Smooth muscle cell of the brain vasculature (primary cell): ENCODE results near the gene TYW5.

Experiments
- DNase-seq: peaks from one replicate; pipeline ENCODE4 v3.0.0-alpha.2; 2012; ENCODE audit warnings: low read depth, low spot score

TYW5 gene

DNA sequence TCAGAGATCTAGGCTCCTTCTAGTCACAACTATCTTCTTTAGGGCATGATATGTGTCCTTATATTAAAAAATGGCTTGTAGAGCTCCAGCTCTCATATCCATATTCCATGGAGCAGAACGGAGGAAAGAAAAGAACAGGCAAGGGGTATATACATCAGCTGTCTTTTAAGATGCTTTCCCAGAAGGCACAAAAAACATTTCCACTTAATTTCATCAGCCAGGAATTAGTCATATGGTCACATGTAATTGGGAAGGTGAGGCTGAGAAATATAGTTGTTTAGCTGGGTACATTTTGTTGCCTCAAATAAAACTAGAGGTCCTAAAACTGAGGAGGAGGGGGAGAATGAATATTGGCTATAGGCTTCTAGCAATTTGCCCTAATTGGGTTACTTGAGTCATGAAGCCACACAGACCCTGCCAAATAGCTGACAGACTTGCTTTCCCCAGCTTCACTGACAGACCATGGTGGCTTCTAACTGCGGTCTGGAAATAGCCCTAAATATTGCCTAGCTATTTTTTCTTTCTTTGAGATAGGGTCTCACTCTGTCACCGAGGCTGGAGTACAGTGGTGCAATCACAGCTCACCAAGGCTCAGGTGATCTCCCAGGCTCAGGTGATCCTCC lies 20.1 kb upstream of the TYW5 start:
- no peak for DNase-seq

DNA sequence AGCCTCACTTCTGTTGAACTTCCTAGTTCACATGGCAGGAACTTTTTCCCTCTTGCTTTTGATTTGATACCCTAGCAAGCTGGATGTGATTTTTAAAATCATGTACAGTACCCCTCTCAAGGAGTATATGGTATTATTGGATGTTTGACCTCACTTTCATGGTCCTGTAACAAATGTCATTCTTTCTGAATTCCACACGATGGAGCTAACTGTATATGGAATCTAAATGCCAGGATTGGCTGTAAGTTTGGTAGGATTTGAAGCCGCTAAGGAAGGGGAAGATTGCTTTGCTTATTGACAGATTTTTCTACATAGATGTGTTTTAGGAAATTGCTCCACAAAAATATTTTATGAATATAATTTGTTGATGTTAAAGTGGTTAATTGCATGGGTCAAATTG lies 18.4 kb upstream of the TYW5 start:
- no peak for DNase-seq

DNA sequence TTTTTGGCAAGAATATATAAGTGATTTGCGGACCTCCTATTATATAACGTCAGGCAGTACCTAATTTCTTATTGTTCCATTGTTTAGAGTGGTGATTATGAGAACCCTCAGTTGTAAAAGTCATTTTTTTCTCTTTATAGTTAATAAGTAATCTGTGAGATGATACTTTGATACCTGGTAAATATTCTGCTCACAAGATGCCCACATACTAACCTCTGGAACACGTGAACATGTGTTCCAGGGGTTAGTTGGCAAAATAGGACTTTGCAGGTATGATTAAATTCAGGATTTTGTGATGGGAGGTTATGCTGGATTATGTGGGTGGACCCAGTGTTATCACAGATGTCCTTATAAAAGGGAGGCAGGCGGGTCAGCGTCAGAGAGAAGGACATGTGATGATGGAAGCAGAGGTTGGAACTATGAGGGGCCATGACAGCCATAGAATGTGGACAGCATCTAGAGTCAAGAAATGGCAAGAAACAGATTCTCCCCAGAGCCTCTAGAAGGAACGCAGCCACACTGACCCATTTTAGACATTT lies 16.9 kb upstream of the TYW5 start:
- no peak for DNase-seq

- no peak for DNase-seq
Measured at GRCh38 chr2:199968126-199968525, 12.8 kb upstream of the TYW5 start.

DNA sequence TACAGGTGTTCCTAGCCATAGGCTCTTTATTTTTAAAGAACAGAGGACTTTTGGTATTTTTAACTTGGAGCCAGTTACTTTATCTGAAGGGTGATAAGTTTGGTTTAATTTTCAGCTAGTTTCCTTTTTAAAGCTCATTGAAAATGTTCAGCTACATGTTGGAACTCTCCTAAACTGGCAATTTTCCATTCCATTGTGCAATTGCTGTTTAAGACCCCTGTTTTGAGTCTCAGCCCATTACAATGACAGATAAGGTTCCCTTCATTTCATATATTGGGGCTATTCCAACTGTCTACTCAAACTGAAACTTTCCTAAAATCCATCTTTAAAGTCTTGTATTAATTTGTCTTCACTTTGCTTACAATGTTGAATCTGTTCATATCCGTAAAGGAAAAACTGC lies 11.7 kb upstream of the TYW5 start:
- DNase-seq = no peak

DNA sequence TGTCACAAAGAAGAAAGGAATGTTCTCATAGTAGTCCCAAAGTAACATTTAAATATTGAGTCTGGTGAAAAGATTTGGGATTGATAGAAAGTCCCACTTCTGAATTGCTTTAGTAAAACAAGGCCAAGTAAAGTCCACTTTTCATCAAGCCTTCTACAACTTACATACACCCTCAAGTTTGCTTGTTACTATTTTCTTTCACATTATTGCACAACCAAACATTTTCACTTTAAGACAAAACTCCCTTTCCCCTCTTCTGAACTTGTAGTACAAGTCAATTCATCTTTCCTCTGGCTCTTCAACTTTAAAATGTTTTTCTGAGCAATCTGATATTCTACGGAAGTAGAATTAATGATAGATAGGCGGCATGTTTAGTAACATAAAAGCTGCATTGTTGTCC lies 11.1 kb upstream of the TYW5 start:
- DNase-seq = no peak

DNA sequence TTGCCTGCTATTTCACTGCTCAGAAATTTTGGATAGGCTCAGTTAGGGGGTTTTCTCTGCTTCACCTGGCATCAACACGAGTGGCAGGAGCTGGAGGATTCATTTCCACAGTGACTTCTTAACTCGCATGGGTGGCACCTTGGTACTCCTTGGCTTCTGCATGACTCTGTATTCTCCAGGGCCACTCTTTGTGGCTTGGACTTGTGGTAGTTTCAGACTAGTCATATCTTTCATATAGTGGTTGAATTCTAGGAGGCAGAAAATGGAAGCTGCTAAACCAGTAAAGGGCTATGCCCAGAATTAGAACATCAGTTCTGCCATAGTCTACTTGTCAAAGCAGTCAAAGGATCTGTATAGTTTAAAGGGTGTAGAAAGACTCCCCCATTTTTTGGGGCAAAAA lies 6.9 kb upstream of the TYW5 start:
- DNase-seq = no peak

DNA sequence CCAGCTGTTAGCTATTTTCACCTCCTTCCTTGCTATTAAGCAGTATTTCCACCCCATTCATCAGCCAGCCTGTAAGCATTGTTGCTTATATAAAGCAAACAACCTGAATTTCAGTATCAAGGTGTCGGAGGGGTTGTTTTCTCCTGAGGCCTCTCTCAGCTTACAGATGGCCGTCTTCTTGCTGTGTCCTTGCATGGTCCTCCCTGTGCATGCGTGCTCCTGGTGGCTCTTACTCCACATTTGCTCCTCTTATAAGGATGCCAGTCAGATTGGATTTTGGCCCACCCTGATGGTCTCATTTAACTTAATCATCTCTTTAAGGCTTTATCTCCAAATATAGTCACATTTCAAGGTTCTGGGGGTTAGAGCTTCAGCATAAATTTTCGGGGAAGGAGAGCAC lies 2.7 kb upstream of the TYW5 start:
- no peak for DNase-seq

DNA sequence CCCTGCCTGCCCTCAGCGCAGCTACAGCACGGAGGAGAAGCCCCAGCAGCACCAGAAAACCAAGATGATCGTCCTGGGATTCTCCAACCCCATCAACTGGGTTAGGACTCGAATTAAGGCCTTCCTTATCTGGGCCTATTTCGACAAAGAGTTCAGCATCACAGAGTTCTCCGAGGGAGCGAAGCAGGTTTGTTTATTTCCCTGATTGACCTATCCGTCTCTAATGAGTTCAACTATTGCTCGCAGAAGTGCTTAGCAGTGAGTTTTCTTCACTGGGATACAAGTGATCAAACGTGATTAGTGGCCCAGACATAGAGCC lies 730 bp upstream of the TYW5 start:
- DNase-seq = no peak

- no peak for DNase-seq
Measured at GRCh38 chr2:199955007-199955338, 318 bp downstream of the TYW5 start.

- no peak for DNase-seq
Measured at GRCh38 chr2:199951023-199951422, 4.3 kb downstream of the TYW5 start.

GRCh38 chr2:199950396-199950795 lies 4.9 kb downstream of the TYW5 start:
- no peak for DNase-seq

DNA sequence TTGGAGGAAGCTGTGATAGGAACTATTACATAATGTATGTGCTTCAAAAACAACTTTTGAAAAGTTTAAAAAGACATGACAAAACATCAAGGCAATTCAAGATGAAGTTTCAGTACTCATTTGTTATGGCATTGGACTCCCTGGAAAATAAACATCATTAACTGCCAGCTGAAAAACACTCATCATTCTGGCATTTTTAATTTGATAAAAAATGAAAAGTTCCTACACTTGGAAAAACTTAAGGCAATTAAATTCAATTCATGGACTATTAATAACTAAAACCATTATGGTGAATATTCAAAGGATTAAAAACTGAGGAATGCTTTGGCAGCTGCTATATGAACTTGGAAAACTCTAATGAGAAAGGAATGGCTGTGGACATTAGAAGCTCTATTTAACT lies 8.5 kb downstream of the TYW5 start:
- no peak for DNase-seq

DNA sequence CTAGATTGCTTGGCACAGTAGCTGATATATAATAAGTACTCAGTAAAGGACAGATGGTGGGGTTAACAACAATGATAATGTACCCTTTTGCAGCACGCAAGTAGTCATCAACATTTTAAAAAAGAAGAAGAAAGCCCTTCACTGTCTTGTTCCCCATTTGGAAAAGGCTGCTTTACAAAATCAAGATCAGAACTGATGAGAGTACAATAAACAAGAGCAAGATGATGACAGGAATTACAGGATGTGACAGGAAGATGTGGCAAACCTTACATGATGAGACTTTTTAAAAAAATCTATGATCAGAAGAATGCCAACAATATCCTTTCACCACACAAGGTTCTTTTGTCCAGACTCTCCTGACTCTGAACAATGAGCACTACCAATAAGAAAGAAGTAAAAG lies 9.1 kb downstream of the TYW5 start:
- DNase-seq = no peak

DNA sequence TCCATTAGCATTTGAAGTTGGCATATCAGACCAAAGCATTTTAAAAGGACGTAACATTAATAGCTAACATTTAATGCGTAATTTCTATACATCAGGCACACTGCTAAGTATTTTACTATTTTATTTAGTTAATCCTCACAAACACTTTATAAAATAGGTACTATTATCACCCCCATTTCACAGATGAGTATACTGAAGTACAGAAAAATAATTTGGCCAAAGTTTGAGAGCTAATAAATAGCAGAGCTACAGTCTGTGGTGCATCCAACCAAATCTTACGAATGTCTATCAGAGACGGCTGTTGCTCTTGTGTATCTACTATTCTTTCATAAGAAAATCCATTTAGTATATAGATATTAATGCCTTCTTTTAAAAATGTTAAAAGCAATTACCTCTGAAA lies 11.9 kb downstream of the TYW5 start:
- no peak for DNase-seq

- no peak for DNase-seq
Measured at GRCh38 chr2:199940373-199940772, 14.9 kb downstream of the TYW5 start.

DNA sequence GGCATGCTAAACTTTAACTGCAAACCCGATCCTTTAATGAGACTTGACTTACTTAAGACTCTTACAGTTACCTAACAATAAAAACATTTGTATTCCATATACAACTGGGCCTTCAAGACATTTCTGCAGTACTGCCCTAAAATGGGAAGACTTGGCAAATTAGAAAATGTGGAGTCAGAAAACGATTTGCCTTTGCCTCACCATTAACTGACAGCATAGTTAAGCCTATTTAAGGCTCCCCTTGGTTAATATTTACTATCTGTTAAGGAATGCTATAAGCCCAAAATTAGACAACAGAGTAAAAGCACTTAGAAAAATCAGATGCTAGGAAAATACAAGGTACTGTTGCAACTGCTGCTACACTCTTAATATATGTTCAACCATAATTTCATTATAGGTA lies 18.7 kb downstream of the TYW5 start:
- DNase-seq = no peak

GRCh38 chr2:199933466-199933865 lies 21.8 kb downstream of the TYW5 start:
- no peak for DNase-seq

- DNase-seq = no peak
Measured at GRCh38 chr2:199932312-199932855, 22.9 kb downstream of the TYW5 start.

DNA sequence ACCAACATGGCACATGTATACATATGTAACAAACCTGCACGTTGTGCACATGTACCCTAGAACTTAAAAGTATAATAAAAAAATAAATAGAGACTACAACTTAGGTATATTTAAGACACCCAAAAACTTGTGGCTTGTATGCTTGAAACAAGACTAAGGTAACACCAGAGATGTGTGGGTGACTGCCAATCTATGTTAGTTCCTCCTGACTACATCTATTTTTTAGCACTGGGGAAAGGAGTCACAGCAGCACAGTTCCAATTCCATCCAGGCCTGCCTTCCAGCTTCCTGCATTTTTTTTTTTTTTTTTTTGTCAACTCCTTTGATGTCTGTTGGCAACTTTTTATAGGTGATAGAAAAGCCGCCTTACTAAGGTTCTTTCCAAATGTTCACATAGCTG lies 26.0 kb downstream of the TYW5 start:
- no peak for DNase-seq

DNA sequence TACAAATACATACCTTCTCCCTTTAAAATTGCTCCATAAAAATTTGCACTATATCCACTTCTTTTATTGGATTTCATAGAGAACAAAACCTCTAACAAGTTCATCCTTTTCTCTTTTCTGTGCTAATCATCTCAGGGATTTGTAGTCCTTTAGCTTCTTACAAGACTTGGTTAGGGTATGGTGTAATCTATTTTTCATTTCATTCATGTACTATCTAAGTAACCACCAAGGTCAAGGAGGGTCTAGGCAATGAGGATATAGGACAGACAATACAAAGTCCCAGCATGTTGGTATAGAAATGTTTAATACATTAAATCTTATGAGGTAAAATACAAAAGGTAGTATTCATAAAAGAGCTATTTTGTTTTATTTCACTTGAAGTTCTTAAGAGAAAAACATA lies 26.7 kb downstream of the TYW5 start:
- DNase-seq = no peak

DNA sequence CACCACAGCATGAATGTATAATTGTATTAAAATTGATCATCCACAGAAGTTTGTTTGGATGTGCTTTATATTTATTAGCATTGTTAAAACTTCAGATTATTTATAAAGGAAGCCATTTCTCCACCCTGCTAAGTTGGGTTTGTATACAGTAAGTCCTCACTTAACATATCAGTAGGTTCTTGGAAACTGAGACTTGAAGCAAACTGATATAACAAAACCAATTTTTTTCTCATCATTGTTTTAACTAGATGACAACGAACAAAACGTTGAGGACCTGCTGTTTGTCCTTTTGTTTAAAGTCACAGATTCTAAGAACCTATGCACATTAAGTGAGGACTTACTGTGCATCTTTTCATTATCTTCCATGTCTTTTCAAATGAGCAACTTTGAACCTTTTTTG lies 27.1 kb downstream of the TYW5 start:
- DNase-seq = no peak

GRCh38 chr2:199926806-199927205 lies 28.5 kb downstream of the TYW5 start:
- no peak for DNase-seq

- DNase-seq = no peak
Measured at GRCh38 chr2:199923924-199924323, 31.4 kb downstream of the TYW5 start.
